Prostate gland (tissue), 2 donors: ENCODE results near the gene RMDN2. TPM values are rescaled to one million over a fixed set of nuclear protein-coding genes. Genes with fewer than 3 reads are reported as not detected.

Source experiments
- DNase-seq: peaks from one replicate; pipeline ENCODE4 v3.0.0-alpha.2; 2019; ENCODE audit warnings: low spot score
- H3K27ac ChIP-seq, 2 donors: fragments of 200-600 bp; sonication (generic); 2 replicates each; pipeline ENCODE4 v1.5.1; 2017 to 2019
- H3K27me3 ChIP-seq: fragments of 200-600 bp; sonication (generic); replicated peaks from 2 replicates; pipeline ENCODE4 v1.5.1; 2019; ENCODE audit not compliant: insufficient read depth
- H3K36me3 ChIP-seq, 2 donors: fragments of 200-600 bp; sonication (generic); 1 replicate in 1 of 2; 2 replicates in 1 of 2; pipeline versions ENCODE4 v1.5.1 to v1.8.1; 2017 to 2019
- H3K4me1 ChIP-seq: fragments of 200-600 bp; sonication (generic); replicated peaks from 2 replicates; pipeline ENCODE4 v1.5.1; 2019
- H3K4me3 ChIP-seq, 2 donors: fragments of 200-600 bp; sonication (generic); 2 replicates each; pipeline ENCODE4 v1.5.1; 2017 to 2019
- H3K9me3 ChIP-seq: fragments of 200-600 bp; sonication (generic); 2 replicates; pipeline ENCODE4 v1.5.1; 2017
- POLR2A ChIP-seq: fragments of 450-650 bp; IDR thresholded peaks from one replicate; pipeline ENCODE4 v1.6.1; 2016; ENCODE audit warnings: antibody characterized with exemption, mild to moderate bottlenecking
- POLR2AphosphoS5 ChIP-seq: sonication (generic); formaldehyde crosslinking; IDR thresholded peaks from one replicate; pipeline ENCODE4 v1.6.1; 2017; ENCODE audit warnings: antibody characterized with exemption
- WGBS: methylation state at CpG from one replicate; pipeline ENCODE4 v1.1.5; 2018; 5-methylcytosine and 5-hydroxymethylcytosine counted together
- intact Hi-C: fragments of 100-400 bp; cut with DNase I; formaldehyde crosslinking; loops from one replicate; pipeline ENCODE4 v1.14.2; 2022
- total RNA-seq, 2 donors: library from RNA; depleted of rRNA; stranded (reverse); fragments of >200 nt; gene quantifications; one replicate each; pipeline ENCODE4 v1.1.0, GENCODE V29; 2016
- TF ChIP-seq, protein P1 (sequence below), 4 experiments: fragments of 200-600 bp in 2 of 4; fragments of 450-650 bp in 2 of 4; sonication (generic) in 2 of 4; IDR thresholded peaks; 1 replicate in 3 of 4; 2 replicates in 1 of 4; pipeline ENCODE4 v1.5.1; 2016 to 2019; ENCODE audit warnings: antibody characterized with exemption in 4 of 4, mild to moderate bottlenecking in 2 of 4, moderate library complexity in 2 of 4

The RMDN2 gene
- total RNA-seq, 2 donors from 2014 or later, result 9.0 to 9.2 TPM

DNA sequence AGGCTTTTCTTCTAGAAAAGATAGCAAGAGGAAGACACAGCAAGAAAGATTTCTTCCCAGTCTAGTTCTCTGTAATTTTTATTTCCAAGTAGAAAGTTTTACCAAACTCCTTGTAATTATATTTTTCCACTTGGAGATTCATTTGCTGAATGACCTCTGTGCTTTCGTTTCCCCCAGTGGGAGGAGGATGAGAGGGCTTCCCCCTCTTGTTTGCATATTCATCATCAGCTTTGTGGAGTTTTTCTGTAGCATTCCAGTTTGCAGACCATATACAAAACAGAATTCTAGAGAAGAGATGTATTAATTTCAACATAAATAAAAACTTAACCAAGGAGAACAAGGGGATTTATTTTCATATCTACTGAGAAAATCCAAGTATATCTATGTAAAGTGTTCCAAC lies 51.3 kb downstream of the RMDN2 start:
- 86% methylated on average over 1 of the region's 1 CpG for WGBS
- H3K27ac ChIP-seq, result no peak overlapping the region
- no peak overlapping the region for H3K4me3 ChIP-seq
- H3K36me3 ChIP-seq, result no peaks in the 10 kb centered on the region
- intact Hi-C loops, result no loop called here
- no peaks in the 10 kb centered on the region for H3K9me3 ChIP-seq
- H3K27me3 ChIP-seq, result no peaks in the 10 kb centered on the region
- no peak for DNase-seq
- TF ChIP-seq POLR2A (no peak), POLR2AphosphoS5 (no peak)
- TF ChIP-seq, protein P1, sequence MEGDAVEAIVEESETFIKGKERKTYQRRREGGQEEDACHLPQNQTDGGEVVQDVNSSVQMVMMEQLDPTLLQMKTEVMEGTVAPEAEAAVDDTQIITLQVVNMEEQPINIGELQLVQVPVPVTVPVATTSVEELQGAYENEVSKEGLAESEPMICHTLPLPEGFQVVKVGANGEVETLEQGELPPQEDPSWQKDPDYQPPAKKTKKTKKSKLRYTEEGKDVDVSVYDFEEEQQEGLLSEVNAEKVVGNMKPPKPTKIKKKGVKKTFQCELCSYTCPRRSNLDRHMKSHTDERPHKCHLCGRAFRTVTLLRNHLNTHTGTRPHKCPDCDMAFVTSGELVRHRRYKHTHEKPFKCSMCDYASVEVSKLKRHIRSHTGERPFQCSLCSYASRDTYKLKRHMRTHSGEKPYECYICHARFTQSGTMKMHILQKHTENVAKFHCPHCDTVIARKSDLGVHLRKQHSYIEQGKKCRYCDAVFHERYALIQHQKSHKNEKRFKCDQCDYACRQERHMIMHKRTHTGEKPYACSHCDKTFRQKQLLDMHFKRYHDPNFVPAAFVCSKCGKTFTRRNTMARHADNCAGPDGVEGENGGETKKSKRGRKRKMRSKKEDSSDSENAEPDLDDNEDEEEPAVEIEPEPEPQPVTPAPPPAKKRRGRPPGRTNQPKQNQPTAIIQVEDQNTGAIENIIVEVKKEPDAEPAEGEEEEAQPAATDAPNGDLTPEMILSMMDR (IDR thresholded peaks at IDR 0.05), result no peak
- no peaks in the 10 kb centered on the region for H3K4me1 ChIP-seq

DNA sequence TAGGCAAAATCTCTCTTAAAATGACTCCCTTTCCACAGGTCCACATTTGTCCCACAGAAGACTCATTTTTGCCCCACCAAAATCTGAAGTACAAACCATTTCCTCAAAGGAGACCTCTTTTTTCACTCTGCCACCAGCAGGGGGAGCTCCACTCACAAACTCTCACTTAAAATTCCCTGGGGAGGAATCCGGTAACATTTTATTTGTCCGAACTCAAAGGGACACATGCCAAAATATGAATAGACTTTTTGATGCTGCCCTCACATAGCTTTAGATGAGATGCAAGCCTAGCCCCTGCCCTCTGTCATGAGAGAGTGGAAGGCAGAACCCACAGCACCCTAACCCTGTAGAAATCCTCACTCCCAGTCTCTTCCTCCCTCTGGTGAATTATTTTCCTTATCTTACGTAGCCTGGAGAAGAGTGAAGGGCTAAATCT lies 57.1 kb downstream of the RMDN2 start:
- no peaks in the 10 kb centered on the region for H3K4me1 ChIP-seq
- no peak overlapping the region for H3K27ac ChIP-seq
- H3K36me3 ChIP-seq, result no peaks in the 10 kb centered on the region
- intact Hi-C loops, result loop anchor here (2.0 to 5.0 kb wide), 2 partner anchors 95 to 293 kb away; partner anchors contain the start of gene CYP1B1
- no peak overlapping the region for H3K4me3 ChIP-seq
- peak; percentile 60 for DNase-seq
- TF ChIP-seq POLR2AphosphoS5 (peak; percentile 62), POLR2A (no peak)
- TF ChIP-seq, protein P1 (IDR thresholded peaks at IDR 0.05), result peak; percentile 78 to 90 (median 82)
- WGBS, result 13% methylated on average over 3 of the region's 3 CpGs
- H3K27me3 ChIP-seq, result no peaks in the 10 kb centered on the region
- no peaks in the 10 kb centered on the region for H3K9me3 ChIP-seq

DNA sequence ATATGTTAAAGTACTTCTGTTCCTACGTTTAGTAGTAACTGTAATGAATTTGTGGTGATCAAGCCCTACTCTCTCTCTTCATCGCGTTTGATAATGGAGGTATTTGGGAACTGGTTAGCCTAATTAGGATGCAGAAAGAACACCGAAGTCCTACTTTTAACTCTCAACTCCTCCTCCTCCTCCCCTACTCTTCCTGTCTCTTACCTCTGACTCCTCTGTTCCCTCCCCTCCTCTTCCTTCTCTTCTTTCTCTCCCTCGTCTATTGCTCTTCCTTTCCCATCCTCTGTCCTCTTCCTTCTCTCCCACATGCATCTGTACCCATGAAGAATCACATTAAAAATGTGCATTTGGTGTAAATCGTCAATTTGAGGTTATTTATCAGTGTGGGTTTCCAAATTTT lies 57.8 kb downstream of the RMDN2 start:
- WGBS, result 75% methylated on average over 6 of the region's 6 CpGs
- Histone ChIP-seq H3K27ac (no peak overlapping the region), H3K4me1 (no peaks in the 10 kb centered on the region), H3K4me3 (no peak overlapping the region), H3K27me3 (no peaks in the 10 kb centered on the region), H3K36me3 (no peaks in the 10 kb centered on the region), H3K9me3 (no peaks in the 10 kb centered on the region)
- no peak for DNase-seq
- intact Hi-C loops, result loop anchor here (2.0 to 5.0 kb wide), 2 partner anchors 94 to 292 kb away; partner anchors contain the start of gene CYP1B1
- TF ChIP-seq POLR2AphosphoS5 (no peak), POLR2A (no peak)
- TF ChIP-seq, protein P1 (IDR thresholded peaks at IDR 0.05), result no peak

DNA sequence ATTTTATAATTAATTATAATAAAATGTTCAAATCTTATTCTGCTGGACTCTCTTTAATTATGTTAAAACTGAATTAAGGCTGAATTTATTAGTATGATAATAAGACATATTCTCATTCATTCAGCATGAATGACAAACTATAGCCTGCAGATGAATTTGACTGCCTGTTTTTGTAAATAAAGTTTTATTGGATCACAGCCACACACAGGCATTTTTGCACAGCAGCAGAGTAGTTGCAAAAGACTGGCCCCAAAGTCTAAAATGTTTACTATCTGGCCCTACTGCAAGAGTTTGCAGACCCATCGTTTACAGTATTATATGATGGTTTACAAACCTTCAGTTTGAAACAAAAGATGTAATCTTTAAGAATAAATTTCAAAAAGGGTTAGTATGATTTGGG lies 58.6 kb downstream of the RMDN2 start:
- DNase-seq, result no peak
- no peaks in the 10 kb centered on the region for H3K9me3 ChIP-seq
- TF ChIP-seq, protein P1 (IDR thresholded peaks at IDR 0.05), result no peak
- TF ChIP-seq POLR2AphosphoS5, result no peak
- no peak for TF ChIP-seq POLR2A
- H3K36me3 ChIP-seq, result no peaks in the 10 kb centered on the region
- H3K27me3 ChIP-seq, result no peaks in the 10 kb centered on the region
- no peak overlapping the region for H3K27ac ChIP-seq
- no peak overlapping the region for H3K4me3 ChIP-seq
- H3K4me1 ChIP-seq, result no peaks in the 10 kb centered on the region
- 49% methylated on average over 1 of the region's 1 CpG for WGBS
- intact Hi-C loops, result loop anchor here (2.0 to 5.0 kb wide), 2 partner anchors 94 to 291 kb away; partner anchors contain the start of gene CYP1B1

- TF ChIP-seq POLR2A (no peak), POLR2AphosphoS5 (no peak)
- TF ChIP-seq, protein P1 (IDR thresholded peaks at IDR 0.05), result no peak
- H3K27me3 ChIP-seq, result no peaks in the 10 kb centered on the region
- H3K27ac ChIP-seq, result no peak overlapping the region
- DNase-seq, result no peak
- H3K4me3 ChIP-seq, result no peak overlapping the region
- H3K4me1 ChIP-seq, result no peaks in the 10 kb centered on the region
- no peaks in the 10 kb centered on the region for H3K9me3 ChIP-seq
- WGBS, result 97% methylated on average over 1 of the region's 1 CpG
- no peaks in the 10 kb centered on the region for H3K36me3 ChIP-seq
- intact Hi-C loops, result loop anchor here (5.0 kb wide), 1 partner anchor 93 kb away; the partner anchor contains the start of gene CYP1B1
Measured at GRCh38 chr2:37984176-37984575, 59.1 kb downstream of the RMDN2 start.
